ENCODE measurements around the gene DDX1.

The DDX1 gene

GRCh38 chr2:15555760-15556193 is 35.9 kb upstream of the DDX1 start:
- H3K4me3 ChIP-seq (ENCODE audit: low read depth, low read length) = no peak overlapping the region
- H3K4me1 ChIP-seq (ENCODE audit: control insufficient read depth, insufficient read depth, low read length) = no peaks in the 10 kb centered on the region
- H3K9me3 ChIP-seq (ENCODE audit: control insufficient read depth, insufficient read depth, low read length) = no peaks in the 10 kb centered on the region
- H3K27me3 ChIP-seq (ENCODE audit: control insufficient read depth, insufficient read depth, low read length) = no peaks in the 10 kb centered on the region
- no peaks in the 10 kb centered on the region for H3K36me3 ChIP-seq (ENCODE audit: control insufficient read depth, insufficient read depth, low read length)
- H3K9ac ChIP-seq (ENCODE audit: low read depth, low read length) = no peak overlapping the region

- Histone ChIP-seq H3K4me1 (ENCODE audit: control insufficient read depth, insufficient read depth, low read length) (peaks cover under 1% of the 10 kb centered on the region), H3K36me3 (ENCODE audit: control insufficient read depth, insufficient read depth, low read length) (no peaks in the 10 kb centered on the region), H3K4me3 (ENCODE audit: low read depth, low read length) (no peak overlapping the region)
These were observed 35.2 kb upstream of the DDX1 start for GRCh38 chr2:15556311-15556930.

GRCh38 chr2:15557887-15558311 is 33.8 kb upstream of the DDX1 start:
- Histone ChIP-seq H3K4me3 (ENCODE audit: low read depth, low read length) (no peak overlapping the region), H3K36me3 (ENCODE audit: control insufficient read depth, insufficient read depth, low read length) (no peaks in the 10 kb centered on the region), H3K9ac (ENCODE audit: low read depth, low read length) (no peak overlapping the region), H3K9me3 (ENCODE audit: control insufficient read depth, insufficient read depth, low read length) (no peaks in the 10 kb centered on the region), H3K4me1 (ENCODE audit: control insufficient read depth, insufficient read depth, low read length) (peaks cover 4% of the 10 kb centered on the region), H3K27me3 (ENCODE audit: control insufficient read depth, insufficient read depth, low read length) (no peaks in the 10 kb centered on the region)

More at GRCh38 chr2:15556311-15556930, 35.2 kb upstream of the DDX1 start:
- H3K27me3 ChIP-seq (ENCODE audit: control insufficient read depth, insufficient read depth, low read length) = no peaks in the 10 kb centered on the region
- H3K9me3 ChIP-seq (ENCODE audit: control insufficient read depth, insufficient read depth, low read length) = no peaks in the 10 kb centered on the region
- H3K9ac ChIP-seq (ENCODE audit: low read depth, low read length) = no peak overlapping the region

- Histone ChIP-seq H3K27me3 (ENCODE audit: control insufficient read depth, insufficient read depth, low read length) (peaks cover 2% of the 10 kb centered on the region), H3K9ac (ENCODE audit: low read depth, low read length) (no peak overlapping the region), H3K4me1 (ENCODE audit: control insufficient read depth, insufficient read depth, low read length) (peaks cover 4% of the 10 kb centered on the region), H3K9me3 (ENCODE audit: control insufficient read depth, insufficient read depth, low read length) (no peaks in the 10 kb centered on the region), H3K36me3 (ENCODE audit: control insufficient read depth, insufficient read depth, low read length) (no peaks in the 10 kb centered on the region), H3K4me3 (ENCODE audit: low read depth, low read length) (peak overlapping the region; percentile 90)
These were observed 32.1 kb upstream of the DDX1 start for GRCh38 chr2:15559379-15560139.

GRCh38 chr2:15560140-15560987 is 31.3 kb upstream of the DDX1 start:
- H3K9me3 ChIP-seq (ENCODE audit: control insufficient read depth, insufficient read depth, low read length) = no peaks in the 10 kb centered on the region
- peak overlapping the region; percentile 77 for H3K9ac ChIP-seq (ENCODE audit: low read depth, low read length)
- peak overlapping the region; percentile 90 for H3K4me3 ChIP-seq (ENCODE audit: low read depth, low read length)
- no peaks in the 10 kb centered on the region for H3K36me3 ChIP-seq (ENCODE audit: control insufficient read depth, insufficient read depth, low read length)
- peaks cover 4% of the 10 kb centered on the region for H3K4me1 ChIP-seq (ENCODE audit: control insufficient read depth, insufficient read depth, low read length)
- peaks cover 2% of the 10 kb centered on the region for H3K27me3 ChIP-seq (ENCODE audit: control insufficient read depth, insufficient read depth, low read length)

GRCh38 chr2:15560988-15561573 is 30.6 kb upstream of the DDX1 start, which contains the start of gene NBAS:
Gene NBAS, minus strand, starts transcription at chr2:15561334. Its CDS starts 30 bp downstream, at chr2:15561304.
- Histone ChIP-seq H3K9ac (ENCODE audit: low read depth, low read length) (peak within 1 kb of the TSS; percentile 77), H3K9me3 (ENCODE audit: control insufficient read depth, insufficient read depth, low read length) (no peaks in the 10 kb centered on the region), H3K4me3 (ENCODE audit: low read depth, low read length) (peak within 1 kb of the TSS; percentile 90), H3K36me3 (ENCODE audit: control insufficient read depth, insufficient read depth, low read length) (no peaks in the 10 kb centered on the region), H3K4me1 (ENCODE audit: control insufficient read depth, insufficient read depth, low read length) (peaks cover 4% of the 10 kb centered on the region), H3K27me3 (ENCODE audit: control insufficient read depth, insufficient read depth, low read length) (peaks cover 2% of the 10 kb centered on the region)

- Histone ChIP-seq H3K9ac (ENCODE audit: low read depth, low read length) (peak overlapping the region; percentile 26), H3K36me3 (ENCODE audit: control insufficient read depth, insufficient read depth, low read length) (no peaks in the 10 kb centered on the region), H3K27me3 (ENCODE audit: control insufficient read depth, insufficient read depth, low read length) (peaks cover 2% of the 10 kb centered on the region), H3K9me3 (ENCODE audit: control insufficient read depth, insufficient read depth, low read length) (no peaks in the 10 kb centered on the region), H3K4me3 (ENCODE audit: low read depth, low read length) (peak overlapping the region; percentile 90), H3K4me1 (ENCODE audit: control insufficient read depth, insufficient read depth, low read length) (peaks cover 4% of the 10 kb centered on the region)
These were observed 29.9 kb upstream of the DDX1 start for GRCh38 chr2:15561574-15562344.

GRCh38 chr2:15562354-15563031 is 29.2 kb upstream of the DDX1 start:
- H3K4me1 ChIP-seq (ENCODE audit: control insufficient read depth, insufficient read depth, low read length) = peaks cover 4% of the 10 kb centered on the region
- no peaks in the 10 kb centered on the region for H3K9me3 ChIP-seq (ENCODE audit: control insufficient read depth, insufficient read depth, low read length)
- H3K36me3 ChIP-seq (ENCODE audit: control insufficient read depth, insufficient read depth, low read length) = no peaks in the 10 kb centered on the region
- H3K9ac ChIP-seq (ENCODE audit: low read depth, low read length) = no peak overlapping the region
- peaks cover 2% of the 10 kb centered on the region for H3K27me3 ChIP-seq (ENCODE audit: control insufficient read depth, insufficient read depth, low read length)
- no peak overlapping the region for H3K4me3 ChIP-seq (ENCODE audit: low read depth, low read length)

- Histone ChIP-seq H3K9me3 (ENCODE audit: control insufficient read depth, insufficient read depth, low read length) (no peaks in the 10 kb centered on the region), H3K27me3 (ENCODE audit: control insufficient read depth, insufficient read depth, low read length) (peaks cover 2% of the 10 kb centered on the region), H3K9ac (ENCODE audit: low read depth, low read length) (no peak overlapping the region), H3K36me3 (ENCODE audit: control insufficient read depth, insufficient read depth, low read length) (no peaks in the 10 kb centered on the region), H3K4me3 (ENCODE audit: low read depth, low read length) (no peak overlapping the region), H3K4me1 (ENCODE audit: control insufficient read depth, insufficient read depth, low read length) (peaks cover 4% of the 10 kb centered on the region)
These were observed 28.2 kb upstream of the DDX1 start for GRCh38 chr2:15563227-15564100.

- Histone ChIP-seq H3K9ac (ENCODE audit: low read depth, low read length) (no peak overlapping the region), H3K27me3 (ENCODE audit: control insufficient read depth, insufficient read depth, low read length) (peaks cover 2% of the 10 kb centered on the region), H3K4me3 (ENCODE audit: low read depth, low read length) (no peak overlapping the region), H3K9me3 (ENCODE audit: control insufficient read depth, insufficient read depth, low read length) (no peaks in the 10 kb centered on the region), H3K4me1 (ENCODE audit: control insufficient read depth, insufficient read depth, low read length) (peaks cover 4% of the 10 kb centered on the region), H3K36me3 (ENCODE audit: control insufficient read depth, insufficient read depth, low read length) (no peaks in the 10 kb centered on the region)
These were observed 26.3 kb upstream of the DDX1 start for GRCh38 chr2:15565392-15565791.
